KMS-11 (cell line): ENCODE results near the gene OVCH2.

Experiments
- H2AFZ ChIP-seq: fragments of 200-600 bp; sonication (generic); 2 replicates; pipeline ENCODE4 v1.6.1; 2016; ENCODE audit warnings: antibody characterized with exemption, mixed run types, low read depth
- H3K27ac ChIP-seq: fragments of 200-600 bp; sonication (generic); 2 replicates; pipeline ENCODE4 v1.6.1; 2016; ENCODE audit warnings: mild to moderate bottlenecking, mixed run types
- H3K27me3 ChIP-seq: fragments of 200-600 bp; sonication (generic); 2 replicates; pipeline ENCODE4 v1.6.1; 2017; ENCODE audit warnings: mild to moderate bottlenecking, low read depth, mixed run types, moderate library complexity; ENCODE audit not compliant: insufficient read depth
- H3K36me3 ChIP-seq: fragments of 200-600 bp; sonication (generic); 2 replicates; pipeline ENCODE4 v1.6.1; 2017; ENCODE audit warnings: mild to moderate bottlenecking, mixed run types; ENCODE audit not compliant: insufficient read depth
- H3K4me1 ChIP-seq: fragments of 200-600 bp; sonication (generic); 2 replicates; pipeline ENCODE4 v1.6.1; 2016; ENCODE audit warnings: mild to moderate bottlenecking, low read depth, mixed run types; ENCODE audit not compliant: poor library complexity, severe bottlenecking
- H3K4me2 ChIP-seq: fragments of 200-600 bp; sonication (generic); 2 replicates; pipeline ENCODE4 v1.7.0; 2016; ENCODE audit warnings: mild to moderate bottlenecking, mixed run types
- H3K4me3 ChIP-seq: fragments of 200-600 bp; sonication (generic); IDR thresholded peaks from 2 replicates; pipeline ENCODE4 v1.6.1; 2017; ENCODE audit warnings: low read depth, low read length, mixed read lengths; ENCODE audit not compliant: insufficient read depth
- H3K79me2 ChIP-seq: fragments of 200-600 bp; sonication (generic); 2 replicates; pipeline ENCODE4 v1.6.1; 2016; ENCODE audit warnings: low read depth, mixed run types; ENCODE audit not compliant: insufficient read depth
- H3K9ac ChIP-seq: fragments of 200-600 bp; sonication (generic); 2 replicates; pipeline ENCODE4 v1.6.1; 2016; ENCODE audit warnings: mild to moderate bottlenecking, mixed run types
- H4K20me1 ChIP-seq: fragments of 200-600 bp; sonication (generic); 2 replicates; pipeline ENCODE4 v1.6.1; 2016; ENCODE audit warnings: mild to moderate bottlenecking, mixed run types; ENCODE audit not compliant: insufficient read depth
- TF ChIP-seq, protein P1 (sequence below): fragments of 200-600 bp; sonication (generic); conservative IDR thresholded peaks from 2 replicates; pipeline ENCODE4 v1.6.1; 2017; ENCODE audit warnings: low read depth, mild to moderate bottlenecking, antibody characterized with exemption, low read length, moderate library complexity, mixed read lengths

Gene OVCH2

DNA sequence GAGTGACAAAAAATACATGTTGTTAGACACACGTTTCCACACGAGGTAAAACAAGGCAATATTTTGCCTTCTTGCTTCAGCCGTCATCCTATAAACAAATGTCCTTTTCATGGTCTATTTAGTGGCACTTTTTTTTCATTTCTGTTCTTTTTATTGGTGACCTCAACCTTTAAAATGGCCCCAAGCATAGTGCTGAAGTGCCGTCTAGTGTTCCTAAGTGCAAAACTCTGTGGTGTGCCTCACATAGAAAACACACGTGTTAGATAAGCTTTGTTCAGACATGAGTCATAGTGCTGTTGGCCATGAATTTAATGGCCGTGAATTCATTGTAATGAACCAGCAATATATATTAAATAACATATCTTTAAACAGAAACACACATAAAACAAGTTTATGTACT, 15.6 kb downstream of the OVCH2 start:
- Histone ChIP-seq H3K4me3 (no peak overlapping the region), H3K79me2 (no peaks in the 10 kb centered on the region), H2AFZ (no peak overlapping the region), H4K20me1 (no peaks in the 10 kb centered on the region), H3K4me1 (peaks cover 9% of the 10 kb centered on the region), H3K9ac (no peak overlapping the region), H3K36me3 (no peaks in the 10 kb centered on the region), H3K4me2 (no peak overlapping the region), H3K27ac (no peak overlapping the region), H3K27me3 (no peaks in the 10 kb centered on the region)
- TF ChIP-seq, protein P1, sequence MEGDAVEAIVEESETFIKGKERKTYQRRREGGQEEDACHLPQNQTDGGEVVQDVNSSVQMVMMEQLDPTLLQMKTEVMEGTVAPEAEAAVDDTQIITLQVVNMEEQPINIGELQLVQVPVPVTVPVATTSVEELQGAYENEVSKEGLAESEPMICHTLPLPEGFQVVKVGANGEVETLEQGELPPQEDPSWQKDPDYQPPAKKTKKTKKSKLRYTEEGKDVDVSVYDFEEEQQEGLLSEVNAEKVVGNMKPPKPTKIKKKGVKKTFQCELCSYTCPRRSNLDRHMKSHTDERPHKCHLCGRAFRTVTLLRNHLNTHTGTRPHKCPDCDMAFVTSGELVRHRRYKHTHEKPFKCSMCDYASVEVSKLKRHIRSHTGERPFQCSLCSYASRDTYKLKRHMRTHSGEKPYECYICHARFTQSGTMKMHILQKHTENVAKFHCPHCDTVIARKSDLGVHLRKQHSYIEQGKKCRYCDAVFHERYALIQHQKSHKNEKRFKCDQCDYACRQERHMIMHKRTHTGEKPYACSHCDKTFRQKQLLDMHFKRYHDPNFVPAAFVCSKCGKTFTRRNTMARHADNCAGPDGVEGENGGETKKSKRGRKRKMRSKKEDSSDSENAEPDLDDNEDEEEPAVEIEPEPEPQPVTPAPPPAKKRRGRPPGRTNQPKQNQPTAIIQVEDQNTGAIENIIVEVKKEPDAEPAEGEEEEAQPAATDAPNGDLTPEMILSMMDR, result no peak

DNA sequence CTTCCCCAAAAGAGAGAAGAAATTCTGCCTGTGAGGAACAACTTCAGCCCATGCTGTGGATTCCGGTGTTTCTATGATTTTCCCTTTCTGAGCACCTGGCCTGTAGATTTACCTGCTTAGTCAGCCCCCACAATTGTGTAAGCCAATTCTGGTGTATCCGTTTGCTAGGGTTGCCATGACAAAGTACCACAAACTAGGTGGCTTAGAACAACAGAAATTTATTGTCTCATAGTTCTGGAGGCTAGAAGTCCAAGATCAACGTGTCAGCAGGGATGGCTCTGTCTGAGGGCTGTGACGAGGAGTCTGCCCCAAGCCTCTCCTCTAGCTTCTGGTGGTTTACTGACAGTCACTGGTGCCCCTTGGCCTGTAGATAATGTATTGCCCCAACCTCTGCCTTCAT, 17.0 kb downstream of the OVCH2 start:
- no peak overlapping the region for H2AFZ ChIP-seq
- H3K9ac ChIP-seq, result no peak overlapping the region
- no peak overlapping the region for H3K4me3 ChIP-seq
- TF ChIP-seq, protein P1, result no peak
- H3K79me2 ChIP-seq, result no peaks in the 10 kb centered on the region
- H3K27ac ChIP-seq, result no peak overlapping the region
- peaks cover 2% of the 10 kb centered on the region for H3K4me1 ChIP-seq
- no peaks in the 10 kb centered on the region for H3K27me3 ChIP-seq
- H3K36me3 ChIP-seq, result no peaks in the 10 kb centered on the region
- H3K4me2 ChIP-seq, result no peak overlapping the region
- no peaks in the 10 kb centered on the region for H4K20me1 ChIP-seq

DNA sequence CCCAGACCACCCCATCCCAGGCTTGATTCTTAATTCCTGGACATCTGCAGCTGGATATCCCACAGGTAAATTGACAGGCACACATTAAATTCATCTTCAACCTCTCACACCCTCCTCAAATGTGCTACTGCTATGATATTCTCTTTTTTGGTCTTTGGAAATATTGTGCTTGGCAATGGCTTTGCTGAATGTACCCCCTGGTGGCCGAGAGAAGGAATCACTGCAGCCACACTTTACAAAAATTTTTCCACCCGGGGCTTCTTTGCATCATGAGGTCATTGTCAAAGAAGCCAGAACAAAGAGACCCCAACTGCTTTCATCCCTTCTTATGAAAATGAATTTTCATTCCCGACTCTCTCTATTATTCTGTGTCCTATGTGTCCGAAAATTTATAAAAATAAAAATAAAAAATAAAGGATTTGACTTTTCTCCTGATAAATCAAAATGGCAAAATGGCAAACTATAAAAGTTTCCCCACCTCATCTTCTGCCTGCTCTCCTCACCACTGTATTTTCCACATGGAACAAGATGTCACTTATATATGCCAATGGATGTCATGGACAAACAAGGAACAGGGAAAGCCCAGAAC, 17.9 kb downstream of the OVCH2 start:
- Histone ChIP-seq H3K4me1 (no peaks in the 10 kb centered on the region), H3K4me2 (no peak overlapping the region), H4K20me1 (no peaks in the 10 kb centered on the region), H2AFZ (no peak overlapping the region), H3K27ac (no peak overlapping the region), H3K4me3 (no peak overlapping the region), H3K79me2 (no peaks in the 10 kb centered on the region), H3K27me3 (no peaks in the 10 kb centered on the region), H3K9ac (no peak overlapping the region), H3K36me3 (no peaks in the 10 kb centered on the region)
- TF ChIP-seq, protein P1, result peak; percentile 89

DNA sequence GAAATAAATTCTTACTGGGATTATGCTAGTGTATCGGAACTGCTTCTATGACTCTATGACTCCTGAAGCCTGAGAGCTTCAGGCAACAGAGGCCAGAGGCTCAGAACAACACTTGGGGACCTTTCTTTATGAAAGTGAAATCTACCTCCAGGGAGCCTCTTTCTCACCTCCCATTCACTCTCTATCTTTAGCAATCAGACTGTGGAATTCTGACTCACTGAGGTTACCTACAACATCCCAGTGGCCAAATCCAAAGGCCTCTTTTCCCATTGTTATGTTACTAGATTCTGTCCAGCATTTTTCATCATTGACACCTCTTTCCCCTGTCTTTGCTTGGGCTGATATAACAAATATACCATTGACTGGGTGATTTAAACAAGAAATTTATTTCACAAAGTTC, 18.9 kb downstream of the OVCH2 start:
- no peak overlapping the region for H3K27ac ChIP-seq
- no peak overlapping the region for H3K4me3 ChIP-seq
- H3K9ac ChIP-seq, result no peak overlapping the region
- TF ChIP-seq, protein P1, result no peak
- H3K27me3 ChIP-seq, result no peaks in the 10 kb centered on the region
- H3K79me2 ChIP-seq, result no peaks in the 10 kb centered on the region
- H3K4me1 ChIP-seq, result no peaks in the 10 kb centered on the region
- H4K20me1 ChIP-seq, result no peaks in the 10 kb centered on the region
- H3K36me3 ChIP-seq, result no peaks in the 10 kb centered on the region
- no peak overlapping the region for H2AFZ ChIP-seq
- H3K4me2 ChIP-seq, result no peak overlapping the region
